ENCODE measurements around the gene LRRC56. TPM values are rescaled to one million over a fixed set of nuclear protein-coding genes. Genes with fewer than 3 reads are reported as not detected.
"Not testable (repeated sequence)": the region's sequence is repeated elsewhere in the genome, so short reads cannot be mapped to it uniquely, and the experiment has no call there.

LRRC56 gene
- total RNA-seq, 3 donors from 2014 or later: 1.5 to 5.2 (median 4.8) TPM

DNA sequence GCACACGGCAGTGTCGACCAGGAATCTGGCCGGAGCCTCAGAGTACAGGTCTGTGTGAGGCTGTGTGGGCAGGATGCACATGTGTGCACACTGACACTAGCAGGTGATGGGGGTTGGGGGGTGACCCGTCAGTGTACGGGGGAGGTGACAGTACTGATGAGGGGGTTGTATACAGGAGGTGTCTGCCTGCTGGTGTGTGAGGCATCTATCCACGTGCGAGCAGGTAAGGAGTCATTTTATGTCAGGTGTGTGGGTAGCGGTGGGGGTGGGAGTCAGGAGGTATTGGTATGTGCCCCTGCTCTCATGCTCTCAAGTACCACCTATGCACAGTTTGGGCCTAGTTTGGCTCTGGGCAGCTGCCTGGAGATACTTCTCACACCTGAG, 34.5 kb downstream of the LRRC56 start:
- DNase-seq (no peak), ATAC-seq (no peak)
- intact Hi-C loops (cut with DNase I, micrococcal nuclease): no loop called here
- Histone ChIP-seq H3K4me3 (no peak overlapping the region), H3K4me1 (ENCODE audit: low read depth) (peaks cover 24% of the 10 kb centered on the region), H3K36me3 (ENCODE audit: low read depth) (peaks cover 3% of the 10 kb centered on the region), H3K9me3 (no peaks in the 10 kb centered on the region)
- TF ChIP-seq, protein P1, sequence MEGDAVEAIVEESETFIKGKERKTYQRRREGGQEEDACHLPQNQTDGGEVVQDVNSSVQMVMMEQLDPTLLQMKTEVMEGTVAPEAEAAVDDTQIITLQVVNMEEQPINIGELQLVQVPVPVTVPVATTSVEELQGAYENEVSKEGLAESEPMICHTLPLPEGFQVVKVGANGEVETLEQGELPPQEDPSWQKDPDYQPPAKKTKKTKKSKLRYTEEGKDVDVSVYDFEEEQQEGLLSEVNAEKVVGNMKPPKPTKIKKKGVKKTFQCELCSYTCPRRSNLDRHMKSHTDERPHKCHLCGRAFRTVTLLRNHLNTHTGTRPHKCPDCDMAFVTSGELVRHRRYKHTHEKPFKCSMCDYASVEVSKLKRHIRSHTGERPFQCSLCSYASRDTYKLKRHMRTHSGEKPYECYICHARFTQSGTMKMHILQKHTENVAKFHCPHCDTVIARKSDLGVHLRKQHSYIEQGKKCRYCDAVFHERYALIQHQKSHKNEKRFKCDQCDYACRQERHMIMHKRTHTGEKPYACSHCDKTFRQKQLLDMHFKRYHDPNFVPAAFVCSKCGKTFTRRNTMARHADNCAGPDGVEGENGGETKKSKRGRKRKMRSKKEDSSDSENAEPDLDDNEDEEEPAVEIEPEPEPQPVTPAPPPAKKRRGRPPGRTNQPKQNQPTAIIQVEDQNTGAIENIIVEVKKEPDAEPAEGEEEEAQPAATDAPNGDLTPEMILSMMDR (IDR thresholded peaks at IDR 0.05): no peak

DNA sequence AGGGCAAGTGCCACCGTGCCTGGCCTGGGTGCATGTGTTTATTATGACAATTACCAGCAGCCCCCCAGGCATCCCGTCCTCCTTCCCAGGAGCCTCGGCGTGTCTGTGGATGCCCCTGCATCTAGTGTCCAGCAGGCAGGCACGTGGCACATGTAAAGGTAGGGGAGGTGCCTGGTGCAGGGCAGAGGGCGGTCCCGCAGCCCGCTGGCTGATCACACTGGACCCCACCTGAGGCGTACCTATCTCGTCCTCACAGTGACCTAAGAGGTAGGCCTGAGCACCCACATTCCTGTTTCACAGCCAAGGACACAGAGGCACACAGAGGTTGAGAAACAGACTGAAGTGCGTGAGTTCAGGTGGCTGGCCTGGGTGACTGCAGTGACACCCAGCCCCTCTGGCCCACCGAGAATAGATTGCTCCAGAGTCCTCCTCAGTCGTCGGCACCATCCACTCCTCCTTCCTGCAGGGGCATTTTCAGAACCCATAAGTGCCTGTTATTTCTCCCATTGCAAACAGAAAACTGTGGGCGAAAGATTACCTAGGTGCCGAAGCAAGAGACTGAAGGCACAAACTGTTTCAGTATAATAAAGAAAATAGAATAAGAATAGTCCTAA, 35.9 kb downstream of the LRRC56 start:
- no peak for DNase-seq
- TF ChIP-seq, protein P1 (IDR thresholded peaks at IDR 0.05): no peak
- Histone ChIP-seq H3K4me1 (ENCODE audit: low read depth) (peaks cover 23% of the 10 kb centered on the region), H3K4me3 (no peak overlapping the region), H3K36me3 (ENCODE audit: low read depth) (peaks cover 2% of the 10 kb centered on the region), H3K9me3 (no peaks in the 10 kb centered on the region)
- no peak for ATAC-seq
- intact Hi-C loops (cut with DNase I, micrococcal nuclease): no loop called here

DNA sequence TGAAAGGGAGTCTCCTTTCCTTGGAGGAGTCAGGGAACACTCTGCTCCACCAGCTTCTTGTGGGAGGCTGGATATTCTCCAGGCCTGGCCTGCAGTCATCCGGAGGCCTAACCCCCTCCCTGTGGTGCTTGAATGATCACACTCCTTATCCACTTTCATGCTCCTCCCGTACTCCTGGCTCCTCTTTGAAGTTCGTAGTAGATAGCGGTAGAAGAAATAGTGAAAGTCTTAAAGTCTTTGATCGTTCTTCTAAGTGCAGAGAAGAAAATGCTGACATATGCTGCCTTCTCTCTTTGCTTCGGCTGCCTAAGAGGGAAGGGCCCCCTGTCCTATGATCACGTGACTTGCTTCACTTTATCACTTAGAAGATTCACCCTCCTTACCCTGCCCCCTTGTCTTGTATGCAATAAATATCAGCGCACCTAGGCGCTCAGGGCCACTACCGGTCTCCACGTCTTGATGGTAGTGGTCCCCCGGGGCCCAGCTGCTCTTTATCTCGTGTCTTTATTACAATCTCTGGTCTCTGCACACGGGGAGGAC, 36.8 kb downstream of the LRRC56 start:
- H3K9me3 ChIP-seq; ATAC-seq; H3K4me3 ChIP-seq; intact Hi-C loops (cut with DNase I, micrococcal nuclease); H3K36me3 ChIP-seq (ENCODE audit: low read depth); DNase-seq: not testable (repeated sequence)
- peaks cover 26% of the 10 kb centered on the region for H3K4me1 ChIP-seq (ENCODE audit: low read depth)

DNA sequence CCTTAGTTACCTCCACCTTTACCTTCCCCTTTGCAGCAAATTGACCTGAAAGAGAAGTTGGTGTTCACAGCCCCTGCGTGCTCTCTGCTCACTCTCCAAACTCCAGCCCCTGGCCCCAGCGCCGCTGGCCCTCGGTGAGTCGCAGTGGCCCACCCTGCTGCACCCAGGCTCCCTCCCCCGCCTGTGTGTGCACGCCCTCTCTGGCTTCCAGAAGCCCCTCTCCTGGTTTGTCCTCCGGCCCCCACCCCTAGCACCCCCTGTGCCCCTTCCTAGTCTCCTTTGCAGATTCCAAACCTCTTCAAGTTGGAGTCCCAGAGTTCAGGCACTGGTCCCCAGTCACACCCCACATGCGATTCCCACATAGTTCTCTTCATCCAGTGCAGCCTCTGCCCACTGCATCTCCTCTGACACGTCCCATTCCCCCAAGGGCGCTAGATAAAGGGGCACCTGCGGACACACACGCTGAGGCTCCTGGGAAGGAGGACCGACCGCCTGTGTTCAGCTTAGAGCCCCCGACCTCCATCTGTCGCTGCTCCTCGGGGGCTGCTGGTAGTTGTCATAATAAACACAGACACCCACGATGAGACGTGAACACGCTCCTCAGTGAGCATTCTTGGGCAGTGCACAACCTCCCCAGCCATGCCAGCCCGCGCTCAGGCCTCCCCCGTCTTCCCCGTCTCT, 37.4 kb downstream of the LRRC56 start:
- ATAC-seq (peak; percentile 5), DNase-seq (peak in 1 of 3 donors; percentile 66)
- intact Hi-C loops (cut with DNase I, micrococcal nuclease): no loop called here
- Histone ChIP-seq H3K4me1 (ENCODE audit: low read depth) (peaks cover 33% of the 10 kb centered on the region), H3K36me3 (ENCODE audit: low read depth) (no peaks in the 10 kb centered on the region), H3K9me3 (no peaks in the 10 kb centered on the region), H3K4me3 (no peak overlapping the region)
- TF ChIP-seq, protein P1 (IDR thresholded peaks at IDR 0.05): no peak

DNA sequence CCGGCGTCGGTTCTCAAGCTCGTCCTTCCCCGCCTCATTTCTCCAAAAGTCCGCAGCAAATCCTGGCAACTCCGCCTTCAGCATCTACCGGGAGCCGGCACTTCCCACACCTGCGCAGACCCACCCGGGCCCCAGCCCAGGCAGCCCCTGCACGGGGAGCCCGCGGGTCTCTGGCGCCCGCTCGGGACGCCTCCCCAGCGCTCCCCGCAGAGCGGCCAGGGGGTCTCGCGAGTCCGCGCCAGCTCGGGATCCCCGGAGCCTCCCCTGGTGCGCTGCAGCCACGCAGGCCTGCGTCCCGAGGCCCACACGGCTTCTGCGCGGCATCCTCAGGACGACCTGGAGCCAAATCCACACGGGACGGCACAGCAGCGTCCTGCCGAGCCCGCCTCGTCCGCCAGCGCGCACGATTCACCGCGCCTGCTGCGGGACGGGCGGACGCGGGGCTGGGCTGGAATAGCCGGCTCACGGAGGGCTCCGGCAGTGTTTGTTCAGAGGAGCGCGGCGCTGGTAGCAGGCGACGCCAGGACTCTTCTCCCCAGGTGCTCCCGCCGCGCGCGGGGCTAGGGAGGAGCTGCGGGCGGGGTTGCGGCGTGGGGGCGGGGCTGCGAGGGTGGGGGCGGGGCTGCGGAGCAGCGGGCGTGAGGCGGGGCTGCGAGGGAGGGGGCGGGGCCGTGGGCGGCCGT, 38.1 kb downstream of the LRRC56 start:
- H3K36me3 ChIP-seq (ENCODE audit: low read depth): no peaks in the 10 kb centered on the region
- intact Hi-C loops (cut with DNase I, micrococcal nuclease): no loop called here
- H3K4me3 ChIP-seq: peak overlapping the region; percentile 22
- no peaks in the 10 kb centered on the region for H3K9me3 ChIP-seq
- TF ChIP-seq, protein P1 (IDR thresholded peaks at IDR 0.05): no peak
- ATAC-seq: peak; percentile 18
- DNase-seq: peak in 1 of 3 donors; percentile 73
- peaks cover 34% of the 10 kb centered on the region for H3K4me1 ChIP-seq (ENCODE audit: low read depth)

Measured in mucosa of descending colon (tissue), 3 donors.